Mononuclear cell (primary cell): ENCODE results near the gene PPDPF. TPM values are rescaled to one million over a fixed set of nuclear protein-coding genes. Genes with fewer than 3 reads are reported as not detected.

Source experiments
- H3K27me3 ChIP-seq: 2 replicates; pipeline ENCODE4 v1.6.0; 2011; ENCODE audit warnings: low read length, control low read depth; ENCODE audit not compliant: insufficient read depth
- H3K4me1 ChIP-seq: 2 replicates; pipeline ENCODE4 v1.5.1; 2011; ENCODE audit warnings: mild to moderate bottlenecking, low read length, control low read depth; ENCODE audit not compliant: insufficient read depth
- H3K4me3 ChIP-seq: 2 replicates; pipeline ENCODE4 v1.5.1; 2011; ENCODE audit warnings: mild to moderate bottlenecking, low read length, moderate library complexity
- H3K9me3 ChIP-seq: 2 replicates; pipeline ENCODE4 v1.5.1; 2011; ENCODE audit warnings: low read depth, mild to moderate bottlenecking, control low read depth, low read length
- total RNA-seq: library from RNA; depleted of rRNA; stranded (reverse); fragments of >200 nt; gene quantifications from one replicate; pipeline ENCODE4 v1.2.3, GENCODE V29; 2012

PPDPF gene
- total RNA-seq, 1 donor, result 57.6 TPM

- peak overlapping the region; percentile 53 for H3K4me3 ChIP-seq
- no peaks in the 10 kb centered on the region for H3K27me3 ChIP-seq
- H3K9me3 ChIP-seq, result no peaks in the 10 kb centered on the region
- H3K4me1 ChIP-seq, result peaks cover 21% of the 10 kb centered on the region
These were observed 679 bp upstream of the PPDPF start for GRCh38 chr20:63519668-63520503.

GRCh38 chr20:63520934-63521601, 503 bp downstream of the PPDPF start:
- H3K27me3 ChIP-seq, result no peaks in the 10 kb centered on the region
- H3K4me3 ChIP-seq, result peak overlapping the region; percentile 53
- peaks cover 25% of the 10 kb centered on the region for H3K4me1 ChIP-seq
- H3K9me3 ChIP-seq, result no peaks in the 10 kb centered on the region

- no peaks in the 10 kb centered on the region for H3K9me3 ChIP-seq
These were observed 1.0 kb downstream of the PPDPF start for GRCh38 chr20:63521602-63522001.

GRCh38 chr20:63522091-63522868, 1.7 kb downstream of the PPDPF start:
- no peak overlapping the region for H3K4me3 ChIP-seq

More at GRCh38 chr20:63521602-63522001, 1.0 kb downstream of the PPDPF start:
- no peaks in the 10 kb centered on the region for H3K27me3 ChIP-seq
- peaks cover 27% of the 10 kb centered on the region for H3K4me1 ChIP-seq
- H3K4me3 ChIP-seq, result peak overlapping the region; percentile 53

DNA sequence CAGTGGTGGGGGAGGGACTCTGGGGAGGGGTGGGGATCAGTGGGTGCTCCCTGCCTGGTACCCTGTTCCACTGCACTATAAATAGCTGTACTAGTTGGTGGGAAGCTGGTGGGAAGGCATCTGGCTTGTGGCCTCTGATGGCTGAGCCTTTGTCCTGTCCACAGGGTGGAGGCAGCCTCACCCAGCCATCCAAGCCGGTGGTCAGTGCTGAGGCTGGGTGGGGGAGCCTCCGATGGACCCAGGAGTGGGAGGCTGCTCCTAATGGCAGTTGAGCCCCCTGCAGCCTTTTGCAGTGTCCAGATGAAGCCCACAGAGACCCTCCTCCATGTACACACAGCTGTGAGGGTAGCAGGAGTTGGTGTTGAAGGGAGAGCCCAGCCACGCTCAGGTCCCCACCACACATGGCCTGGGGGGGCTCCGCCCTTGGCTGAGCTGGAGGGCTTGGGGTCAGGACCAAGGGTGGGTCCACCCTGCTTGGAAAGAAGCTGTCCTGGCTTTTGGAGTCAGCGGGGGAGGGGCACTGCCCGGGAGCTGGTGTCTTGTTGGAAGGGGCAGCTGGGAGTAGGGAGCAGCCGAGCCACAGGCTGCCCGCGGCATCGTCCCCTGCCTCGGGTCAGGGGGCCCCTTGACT, 2.5 kb downstream of the PPDPF start:
- Histone ChIP-seq H3K4me3 (no peak overlapping the region), H3K9me3 (no peaks in the 10 kb centered on the region), H3K27me3 (no peaks in the 10 kb centered on the region), H3K4me1 (peaks cover 27% of the 10 kb centered on the region)

More at GRCh38 chr20:63522091-63522868, 1.7 kb downstream of the PPDPF start:
- Histone ChIP-seq H3K27me3 (no peaks in the 10 kb centered on the region), H3K9me3 (no peaks in the 10 kb centered on the region), H3K4me1 (peaks cover 27% of the 10 kb centered on the region)

DNA sequence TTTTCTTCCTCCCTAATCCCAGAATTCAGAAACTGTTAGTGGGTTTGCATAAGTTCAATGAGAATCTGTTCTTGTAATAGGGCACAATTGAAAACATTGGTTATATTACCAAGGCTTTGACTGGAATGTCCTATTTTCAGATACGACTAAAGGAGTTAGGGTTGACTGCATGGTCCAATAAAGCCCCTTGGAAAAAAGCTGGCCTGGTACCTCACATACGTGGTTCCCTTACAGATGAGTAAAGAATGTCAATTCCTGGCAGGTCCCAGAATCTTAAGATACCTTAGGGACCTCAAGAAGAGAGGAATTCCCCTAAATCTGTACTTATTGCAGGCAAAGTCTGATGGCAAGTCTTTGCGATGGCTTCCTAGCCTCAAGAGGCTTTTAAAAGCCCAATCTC, 4.6 kb downstream of the PPDPF start:
- H3K27me3 ChIP-seq, result no peaks in the 10 kb centered on the region
- no peaks in the 10 kb centered on the region for H3K9me3 ChIP-seq
- H3K4me1 ChIP-seq, result peaks cover 20% of the 10 kb centered on the region

DNA sequence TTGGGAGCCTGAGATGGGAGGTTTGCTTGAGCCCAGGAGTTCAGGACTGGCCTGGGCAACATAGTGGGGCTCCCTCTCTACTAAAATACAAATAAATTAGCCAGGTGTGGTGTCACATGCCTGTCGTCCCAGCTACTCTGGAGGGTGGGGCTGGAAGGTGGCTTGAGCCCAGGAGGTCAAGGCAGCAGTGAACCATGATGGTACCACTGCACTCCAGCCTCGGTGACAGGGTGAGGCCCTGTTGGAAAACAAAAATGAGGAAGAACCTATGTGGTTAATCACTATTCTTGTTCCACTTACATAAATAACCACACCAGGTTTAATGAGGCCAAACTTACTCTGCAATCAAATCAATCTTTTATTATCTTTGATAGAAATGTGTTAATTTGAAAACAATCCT, 5.4 kb downstream of the PPDPF start:
- Histone ChIP-seq H3K4me1 (peaks cover 20% of the 10 kb centered on the region), H3K9me3 (no peaks in the 10 kb centered on the region), H3K4me3 (no peak overlapping the region), H3K27me3 (no peaks in the 10 kb centered on the region)

More for the DNA sequence above, 4.6 kb downstream of the PPDPF start:
- no peak overlapping the region for H3K4me3 ChIP-seq

- H3K4me1 ChIP-seq, result peaks cover 10% of the 10 kb centered on the region
- H3K27me3 ChIP-seq, result no peaks in the 10 kb centered on the region
These were observed 6.6 kb downstream of the PPDPF start for GRCh38 chr20:63527184-63527583.

DNA sequence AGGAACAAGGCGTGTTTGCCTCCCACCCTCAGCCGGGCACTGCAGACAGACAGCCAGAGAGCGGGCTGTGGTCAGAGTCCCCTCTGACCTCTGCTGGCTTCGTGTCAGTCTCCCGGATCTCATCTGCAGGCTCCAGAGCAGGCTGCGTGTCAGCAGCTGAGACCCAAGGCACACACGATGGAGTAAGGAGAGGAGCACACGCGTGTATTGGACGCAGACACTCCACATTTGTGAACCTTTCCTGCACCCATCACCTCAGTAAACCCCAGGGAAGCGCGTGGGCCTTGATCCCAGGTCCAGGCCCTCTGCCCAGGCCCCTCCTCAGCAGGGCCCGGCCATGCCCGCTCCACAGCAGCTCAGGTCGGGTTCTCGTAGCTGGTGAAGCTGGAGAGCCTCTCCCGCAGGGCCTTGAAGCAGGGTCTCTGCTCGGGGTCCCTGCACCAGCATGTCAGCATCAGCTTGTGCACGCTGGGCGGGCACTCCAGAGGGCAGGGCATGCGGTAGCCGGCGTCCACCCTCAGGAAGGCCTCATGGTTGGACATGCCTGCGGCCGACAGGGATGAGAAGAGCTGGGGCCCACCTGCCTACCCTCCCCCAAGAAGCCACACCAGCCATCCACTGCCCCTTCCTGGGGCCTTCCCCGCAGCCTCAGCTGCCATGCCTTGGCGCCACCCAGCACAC, 8.8 kb downstream of the PPDPF start:
- Histone ChIP-seq H3K9me3 (no peaks in the 10 kb centered on the region), H3K4me1 (peaks cover 6% of the 10 kb centered on the region), H3K27me3 (no peaks in the 10 kb centered on the region), H3K4me3 (no peak overlapping the region)

More at GRCh38 chr20:63527184-63527583, 6.6 kb downstream of the PPDPF start:
- no peaks in the 10 kb centered on the region for H3K9me3 ChIP-seq
- no peak overlapping the region for H3K4me3 ChIP-seq

DNA sequence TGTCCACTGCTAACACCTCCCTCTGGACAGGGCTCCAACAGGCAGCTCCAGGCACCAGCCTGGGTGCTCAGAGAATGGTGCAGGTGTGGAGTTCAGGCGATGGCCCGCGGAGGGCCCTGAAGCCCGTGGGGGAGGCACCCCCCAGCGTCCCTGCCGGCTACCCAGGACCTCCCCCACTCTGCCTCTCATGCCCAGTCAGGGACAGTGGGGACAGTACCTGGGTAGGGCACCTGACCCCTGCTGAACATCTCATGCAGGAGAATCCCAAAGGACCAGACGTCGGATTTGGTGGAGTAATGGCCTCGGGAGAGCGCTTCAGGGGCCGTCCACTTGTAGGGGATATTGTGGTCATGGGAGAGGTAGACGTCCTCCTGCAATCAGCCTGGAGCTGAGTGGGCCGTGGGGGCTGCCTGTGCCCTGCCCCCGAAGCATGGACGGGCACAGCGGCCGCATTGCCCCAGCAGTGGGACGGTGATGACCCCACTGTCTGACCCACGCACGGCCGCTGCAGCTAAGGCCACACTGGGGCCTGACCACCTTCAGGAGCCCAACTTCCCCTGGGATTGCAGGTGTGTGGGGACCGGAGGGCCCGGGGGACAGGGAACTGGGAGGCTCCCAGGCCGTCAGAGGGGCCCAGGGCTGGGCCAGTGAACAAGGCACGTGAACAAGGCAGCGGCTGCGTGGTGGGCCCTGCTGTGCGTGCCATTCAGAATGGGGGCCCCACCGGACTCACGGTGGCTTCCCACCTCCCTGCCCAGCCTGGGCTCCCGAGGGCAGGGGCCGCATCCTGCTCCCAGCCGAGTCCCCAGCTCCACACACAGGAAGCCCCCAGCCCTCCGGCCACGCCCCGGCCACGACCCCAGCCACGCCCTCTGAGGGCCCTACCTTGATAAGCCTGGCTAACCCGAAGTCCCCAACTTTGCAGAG, 9.6 kb downstream of the PPDPF start:
- Histone ChIP-seq H3K9me3 (no peaks in the 10 kb centered on the region), H3K4me3 (no peak overlapping the region), H3K4me1 (peaks cover 6% of the 10 kb centered on the region), H3K27me3 (no peaks in the 10 kb centered on the region)

DNA sequence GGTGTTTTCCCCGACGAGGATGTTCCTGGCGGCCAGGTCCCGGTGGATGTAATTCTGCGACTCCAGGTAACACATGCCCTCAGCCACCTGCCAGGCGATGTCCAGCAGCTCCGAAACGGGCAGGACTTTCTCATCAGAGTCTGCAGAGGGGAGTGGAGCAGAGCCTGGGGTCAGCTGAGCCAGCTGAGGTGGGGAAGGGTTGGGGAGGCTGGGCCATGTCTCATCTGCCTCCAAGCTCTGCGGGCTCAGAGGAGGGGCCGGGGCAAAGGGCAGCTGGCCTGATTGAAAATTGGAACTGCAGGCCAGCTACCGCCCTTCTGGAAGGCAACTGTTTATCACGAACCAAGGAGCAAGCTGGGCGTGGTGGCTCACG, 10.2 kb downstream of the PPDPF start:
- Histone ChIP-seq H3K4me1 (peaks cover 5% of the 10 kb centered on the region), H3K4me3 (no peak overlapping the region), H3K27me3 (no peaks in the 10 kb centered on the region), H3K9me3 (no peaks in the 10 kb centered on the region)

DNA sequence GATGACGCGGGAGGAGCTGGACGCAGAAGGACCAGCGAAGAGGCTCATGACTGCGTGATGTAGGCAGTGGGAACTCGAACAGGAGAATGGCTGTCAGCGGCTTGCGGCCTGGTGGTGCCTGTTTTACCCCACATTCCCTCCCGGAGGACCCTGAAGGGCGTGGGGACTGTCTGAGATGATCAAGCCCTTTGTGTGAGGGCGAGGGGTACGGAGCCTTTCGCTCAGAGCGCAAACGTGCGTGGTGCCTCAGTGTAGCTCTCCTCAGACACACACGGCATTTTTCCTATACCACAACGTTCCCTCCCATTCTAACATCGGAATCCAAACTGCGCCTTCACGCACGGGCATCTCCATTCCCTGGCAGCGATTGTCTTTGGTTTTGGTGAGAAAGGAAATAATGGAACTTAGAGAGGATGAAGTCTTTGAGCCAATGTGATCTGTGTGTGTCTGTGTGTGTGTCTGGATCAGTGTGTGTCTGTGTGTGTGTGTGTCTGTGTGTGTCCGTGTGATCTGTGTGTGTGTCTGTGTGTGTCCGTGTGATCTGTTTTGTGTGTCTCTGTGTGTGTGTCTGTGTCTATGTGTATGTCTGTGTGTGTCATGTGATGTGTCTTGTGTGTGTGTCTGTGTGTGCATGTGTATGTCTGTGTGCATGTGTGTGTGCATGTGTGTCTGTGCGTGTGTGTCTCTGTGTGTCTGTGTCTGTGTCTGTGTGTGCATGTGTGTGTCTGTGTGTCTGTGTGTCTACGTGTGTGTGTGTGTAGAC, 11.3 kb downstream of the PPDPF start:
- Histone ChIP-seq H3K4me3 (no peak overlapping the region), H3K4me1 (peaks cover 7% of the 10 kb centered on the region), H3K27me3 (no peaks in the 10 kb centered on the region), H3K9me3 (no peaks in the 10 kb centered on the region)

DNA sequence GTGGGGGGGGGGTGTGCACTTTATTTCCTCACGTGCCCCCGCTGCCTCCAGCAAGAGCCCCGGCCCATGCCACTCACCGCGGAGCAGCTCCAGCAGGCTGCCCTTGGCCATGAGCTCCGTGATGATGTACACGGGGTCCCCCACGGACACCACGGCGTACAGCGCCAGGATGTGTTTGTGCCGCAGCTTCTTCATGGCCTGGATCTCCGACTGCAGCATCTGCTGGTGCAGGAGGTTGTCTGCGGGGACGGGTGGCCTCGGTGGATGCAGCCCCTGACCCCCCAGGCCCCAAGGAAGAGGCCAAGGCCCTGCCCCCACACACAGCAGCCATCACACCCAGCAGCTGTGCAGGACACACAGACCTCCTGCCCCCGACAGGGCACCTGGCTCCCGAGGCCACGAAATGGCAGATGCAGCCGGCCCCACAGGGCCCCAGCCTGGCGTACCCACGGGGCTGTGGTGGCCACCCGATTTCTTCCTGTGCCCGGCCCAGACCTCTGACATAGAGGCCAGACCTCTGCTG, 11.9 kb downstream of the PPDPF start:
- H3K27me3 ChIP-seq, result no peaks in the 10 kb centered on the region
- H3K4me3 ChIP-seq, result no peak overlapping the region
- no peaks in the 10 kb centered on the region for H3K9me3 ChIP-seq
- peaks cover 13% of the 10 kb centered on the region for H3K4me1 ChIP-seq
